HT-29 (cell line): ENCODE results near the gene THSD1. TPM values are rescaled to one million over a fixed set of nuclear protein-coding genes. Genes with fewer than 3 reads are reported as not detected.

Experiments used
- DNase-seq: peaks from one replicate; pipeline ENCODE4 v3.0.0-alpha.2; 2015; ENCODE audit warnings: low spot score
- total RNA-seq: library from RNA; depleted of rRNA; stranded (reverse); fragments of >200 nt; shearing (Covaris generic); gene quantifications from 2 replicates; pipeline ENCODE4 v1.2.3, GENCODE V29; 2014; rRNA removed

The THSD1 gene
- 0.37 and 0.92 TPM in 2 replicates for total RNA-seq

DNA sequence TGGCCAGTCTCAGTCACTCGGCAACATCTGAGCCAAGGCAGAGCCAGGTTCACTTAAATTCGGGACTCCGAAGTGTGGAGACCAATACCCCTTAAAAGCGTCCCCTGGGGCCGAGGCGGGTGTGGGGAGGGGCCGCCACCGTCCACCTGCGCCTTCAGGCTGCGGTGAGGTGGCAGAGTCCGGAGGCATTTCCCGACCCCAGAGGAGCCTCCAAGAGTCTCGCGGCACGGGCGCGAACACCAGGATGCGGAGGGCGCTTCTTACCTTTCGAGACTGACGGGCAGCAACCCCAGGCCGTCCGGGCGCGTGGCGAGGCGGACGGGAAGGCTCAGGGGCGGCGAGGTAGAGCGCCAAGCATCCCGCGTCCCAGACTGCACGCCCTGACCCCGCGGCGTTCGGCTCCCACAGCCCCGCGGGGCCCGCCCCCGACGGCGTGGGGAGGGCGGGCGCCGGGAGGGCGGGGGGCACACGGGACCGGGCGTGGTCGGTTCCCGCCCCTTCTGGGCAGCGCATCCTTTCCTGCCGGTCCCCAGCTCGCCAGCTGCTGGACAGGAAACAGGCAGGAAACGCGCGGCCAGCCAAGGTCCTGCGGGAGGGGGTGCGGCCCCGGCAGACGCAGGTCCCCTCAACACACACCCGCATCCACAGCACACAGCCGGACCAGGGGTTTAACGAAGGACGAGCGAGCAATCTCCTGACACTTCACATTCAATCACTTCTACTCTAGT is at the start of gene THSD1:
TSS of gene THSD1 (minus strand) at position 406 of the 728 bp plus-strand sequence. CDS start 3,572 bp downstream, outside the sequence.
- DNase-seq: no peak

GRCh38 chr13:52455677-52456041 is 49.7 kb upstream of the THSD1 start:
- DNase-seq: peak; percentile 83

GRCh38 chr13:52454820-52455676 is 49.1 kb upstream of the THSD1 start, which contains the start of gene CKAP2:
TSS of gene CKAP2 (plus strand) at chr13:52455478. CDS start at chr13:52455557, 79 bp downstream.
- DNase-seq: peak; percentile 99

DNA sequence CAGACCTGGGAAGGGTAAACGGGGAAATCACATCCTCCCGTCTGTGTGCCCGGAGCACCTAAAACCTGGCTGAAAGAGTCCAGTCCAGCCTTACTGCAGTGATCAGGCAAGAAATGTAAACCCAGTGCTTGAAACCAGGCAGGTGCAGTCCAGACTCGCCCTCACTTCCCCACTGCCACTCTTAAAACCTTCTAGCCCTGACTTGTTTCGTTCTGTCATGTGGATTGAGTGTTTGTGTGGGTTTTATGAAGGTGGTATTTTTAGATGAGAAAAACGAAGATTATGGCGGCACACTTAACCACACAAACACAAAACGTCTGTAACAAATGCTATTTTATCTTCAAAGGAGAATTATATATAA is 48.5 kb upstream of the THSD1 start:
- DNase-seq: peak; percentile 47

DNA sequence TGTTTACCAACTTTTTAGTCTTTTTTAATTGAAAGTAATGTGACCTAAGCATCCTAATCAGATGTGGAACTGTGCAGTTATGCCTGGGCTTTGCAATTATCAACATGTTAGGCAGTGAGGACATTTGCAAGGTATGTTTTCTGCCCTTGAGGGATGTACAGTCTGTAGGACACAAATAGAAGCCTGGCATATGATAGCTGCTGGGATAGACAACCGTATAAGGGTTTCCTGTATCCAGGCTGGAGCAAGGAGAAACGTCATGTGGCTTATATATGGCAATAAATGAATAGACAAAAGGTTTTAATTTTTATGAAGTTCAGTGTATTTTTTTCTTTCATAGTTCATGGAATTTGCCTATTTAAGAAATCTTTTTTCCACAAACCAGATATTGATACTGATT is 46.5 kb upstream of the THSD1 start:
- no peak for DNase-seq

GRCh38 chr13:52451135-52451804 is 45.3 kb upstream of the THSD1 start:
- no peak for DNase-seq

DNA sequence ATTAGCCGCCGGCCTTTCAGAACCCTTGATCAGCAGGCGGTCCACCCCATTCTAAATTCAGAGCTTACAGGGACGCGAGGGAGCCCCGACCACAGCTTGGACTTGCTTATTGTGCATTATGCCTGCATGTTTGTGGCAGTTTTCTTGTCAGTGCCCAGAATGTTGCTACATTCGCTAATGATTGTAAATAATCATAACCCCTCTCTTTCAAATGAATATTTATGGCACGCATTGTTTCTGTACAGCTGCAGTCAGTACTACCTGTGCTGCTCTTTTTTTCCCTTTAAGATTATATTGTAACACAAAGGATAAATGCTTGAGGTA is 44.8 kb upstream of the THSD1 start:
- DNase-seq: no peak

GRCh38 chr13:52450012-52450792 is 44.2 kb upstream of the THSD1 start, which contains the start of gene VPS36:
TSS of gene VPS36 (minus strand) at chr13:52450634. CDS start at chr13:52450594, 40 bp downstream.
- DNase-seq: peak; percentile 99

GRCh38 chr13:52449331-52450011 is 43.5 kb upstream of the THSD1 start:
- DNase-seq: no peak

- DNase-seq: no peak
Observed at GRCh38 chr13:52447815-52448552, 42.0 kb upstream of the THSD1 start.

- DNase-seq: no peak
Observed at GRCh38 chr13:52447354-52447753, 41.4 kb upstream of the THSD1 start.

DNA sequence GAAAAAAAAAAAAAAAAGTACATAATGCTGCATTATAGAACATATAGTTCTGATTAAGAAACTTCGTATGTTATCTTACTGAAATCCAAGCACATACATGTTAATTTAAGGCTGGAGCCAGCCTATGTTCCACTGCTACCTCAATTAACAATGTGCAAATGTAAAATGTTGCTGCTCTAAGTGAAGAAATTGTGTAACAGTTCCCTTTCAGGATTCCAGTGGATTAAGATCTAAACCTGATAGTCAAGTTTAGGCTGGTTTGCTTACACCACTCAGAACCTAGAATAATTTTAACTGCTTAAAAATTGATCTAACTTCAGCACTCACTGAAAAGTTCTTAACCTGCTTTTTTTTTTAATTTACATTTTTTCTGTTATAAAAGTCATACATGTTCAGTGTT is 40.3 kb upstream of the THSD1 start:
- no peak for DNase-seq

DNA sequence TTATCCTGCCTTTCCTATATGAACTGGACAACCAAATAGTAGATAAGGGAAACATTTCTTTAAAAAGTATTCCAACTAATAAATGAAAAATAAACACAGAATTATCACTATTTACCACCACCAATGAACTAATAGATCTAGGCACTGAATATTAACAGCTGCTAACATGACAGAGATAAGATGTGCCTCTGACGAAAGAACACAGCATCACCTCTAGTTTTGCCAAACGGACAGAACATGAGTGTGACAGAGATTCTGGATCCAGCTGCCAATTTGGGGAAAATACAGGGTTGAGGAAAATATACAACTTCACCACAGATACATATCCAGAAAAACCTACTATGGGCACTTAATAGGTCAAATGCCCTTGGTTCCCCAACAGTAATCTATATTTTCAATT is 26.5 kb upstream of the THSD1 start:
- DNase-seq: no peak

GRCh38 chr13:52428295-52428694 is 22.3 kb upstream of the THSD1 start:
- DNase-seq: peak; percentile 59

GRCh38 chr13:52421216-52421615 is 15.2 kb upstream of the THSD1 start:
- DNase-seq: no peak

DNA sequence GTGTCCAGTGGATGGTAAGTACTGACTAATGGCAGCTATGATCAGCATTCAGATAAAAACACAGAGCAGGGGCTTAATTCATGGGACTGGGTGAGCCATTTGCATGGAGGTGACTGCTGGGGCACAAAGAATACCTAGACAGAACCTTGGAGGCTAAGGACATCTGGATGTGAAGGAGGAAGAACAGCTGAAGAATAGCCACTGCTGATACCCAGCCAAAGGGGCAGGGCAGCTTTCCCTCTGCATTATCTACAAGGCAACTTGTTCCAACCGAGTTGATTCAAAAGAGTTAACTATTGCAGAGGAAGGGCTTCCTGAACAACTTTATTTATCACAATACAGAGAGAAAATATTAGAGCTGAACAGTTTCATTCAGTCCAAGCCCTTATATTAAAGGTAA is 13.1 kb upstream of the THSD1 start:
- DNase-seq: no peak

GRCh38 chr13:52414963-52415362 is 9.0 kb upstream of the THSD1 start:
- no peak for DNase-seq

- DNase-seq: no peak
Observed at GRCh38 chr13:52414051-52414450, 8.1 kb upstream of the THSD1 start.

- DNase-seq: no peak
Observed at GRCh38 chr13:52412128-52412527, 6.2 kb upstream of the THSD1 start.

GRCh38 chr13:52411629-52412028 is 5.7 kb upstream of the THSD1 start:
- peak; percentile 16 for DNase-seq
